MM.1S (cell line): Measurements from ENCODE around the gene SETBP1.

Source experiments
- DNase-seq: peaks from one replicate; pipeline ENCODE4 v3.0.0-alpha.2; 2015
- H2AFZ ChIP-seq: fragments of 300-600 bp; sonication (generic); 2 replicates; pipeline ENCODE4 v1.6.0; 2016; ENCODE audit warnings: antibody characterized with exemption, low read length
- H3F3A ChIP-seq: fragments of 300-600 bp; sonication (generic); 2 replicates; pipeline ENCODE4 v1.6.1; 2016; ENCODE audit warnings: mild to moderate bottlenecking, antibody characterized with exemption, low read length, moderate library complexity, mixed read lengths; ENCODE audit not compliant: insufficient read depth
- H3K27ac ChIP-seq: fragments of 300-600 bp; sonication (generic); 2 replicates; pipeline ENCODE4 v1.5.1; 2016; ENCODE audit warnings: mild to moderate bottlenecking, low read length
- H3K27me3 ChIP-seq: fragments of 300-600 bp; sonication (generic); replicated peaks from 2 replicates; pipeline ENCODE4 v1.6.0; 2016; ENCODE audit warnings: low read length; ENCODE audit not compliant: insufficient read depth
- H3K36me3 ChIP-seq: fragments of 300-600 bp; sonication (generic); replicated peaks from 2 replicates; pipeline ENCODE4 v1.6.1; 2016; ENCODE audit warnings: mild to moderate bottlenecking, low read length, mixed read lengths; ENCODE audit not compliant: insufficient read depth
- H3K4me1 ChIP-seq: fragments of 300-600 bp; sonication (generic); 2 replicates; pipeline ENCODE4 v1.6.1; 2016; ENCODE audit warnings: low read length, mixed read lengths
- H3K4me2 ChIP-seq: fragments of 300-600 bp; sonication (generic); 2 replicates; pipeline ENCODE4 v1.6.0; 2016; ENCODE audit warnings: low read depth, low read length
- H3K4me3 ChIP-seq: fragments of 300-600 bp; sonication (generic); 2 replicates; pipeline ENCODE4 v1.5.1; 2016; ENCODE audit warnings: low read length, mixed read lengths
- H3K79me2 ChIP-seq: fragments of 300-600 bp; sonication (generic); 2 replicates; pipeline ENCODE4 v1.6.1; 2016; ENCODE audit warnings: mixed run types, low read length, mixed read lengths
- H3K9ac ChIP-seq: fragments of 300-600 bp; sonication (generic); 2 replicates; pipeline ENCODE4 v1.6.1; 2016; ENCODE audit warnings: low read length, mixed read lengths
- H3K9me2 ChIP-seq: fragments of 300-600 bp; sonication (generic); replicated peaks from 2 replicates; pipeline ENCODE4 v1.6.1; 2016; ENCODE audit warnings: mild to moderate bottlenecking, low read length, mixed read lengths; ENCODE audit not compliant: insufficient read depth
- H3K9me3 ChIP-seq: fragments of 300-600 bp; sonication (generic); replicated peaks from 2 replicates; pipeline ENCODE4 v1.6.1; 2016; ENCODE audit warnings: mild to moderate bottlenecking, low read length, mixed read lengths; ENCODE audit not compliant: insufficient read depth
- H4K20me1 ChIP-seq: fragments of 300-600 bp; sonication (generic); 2 replicates; pipeline ENCODE4 v1.6.1; 2016; ENCODE audit warnings: mild to moderate bottlenecking, low read length, moderate library complexity, mixed read lengths; ENCODE audit not compliant: insufficient read depth
- EZH2 ChIP-seq: fragments of 300-600 bp; sonication (generic); optimal IDR thresholded peaks from 2 replicates; pipeline ENCODE3; 2017; ENCODE audit warnings: low read depth, mild to moderate bottlenecking, antibody characterized with exemption, low read length, mixed read lengths
- EZH2phosphoT487 ChIP-seq: fragments of 300-600 bp; sonication (generic); IDR thresholded peaks from 2 replicates; pipeline ENCODE4 v1.6.1; 2018; ENCODE audit warnings: antibody characterized with exemption, low read length
- TF ChIP-seq, protein P1 (sequence below): fragments of 300-600 bp; sonication (generic); IDR thresholded peaks from 2 replicates; pipeline ENCODE4 v1.5.1; 2016; ENCODE audit warnings: antibody characterized with exemption, low read length, mixed read lengths

The SETBP1 gene

DNA sequence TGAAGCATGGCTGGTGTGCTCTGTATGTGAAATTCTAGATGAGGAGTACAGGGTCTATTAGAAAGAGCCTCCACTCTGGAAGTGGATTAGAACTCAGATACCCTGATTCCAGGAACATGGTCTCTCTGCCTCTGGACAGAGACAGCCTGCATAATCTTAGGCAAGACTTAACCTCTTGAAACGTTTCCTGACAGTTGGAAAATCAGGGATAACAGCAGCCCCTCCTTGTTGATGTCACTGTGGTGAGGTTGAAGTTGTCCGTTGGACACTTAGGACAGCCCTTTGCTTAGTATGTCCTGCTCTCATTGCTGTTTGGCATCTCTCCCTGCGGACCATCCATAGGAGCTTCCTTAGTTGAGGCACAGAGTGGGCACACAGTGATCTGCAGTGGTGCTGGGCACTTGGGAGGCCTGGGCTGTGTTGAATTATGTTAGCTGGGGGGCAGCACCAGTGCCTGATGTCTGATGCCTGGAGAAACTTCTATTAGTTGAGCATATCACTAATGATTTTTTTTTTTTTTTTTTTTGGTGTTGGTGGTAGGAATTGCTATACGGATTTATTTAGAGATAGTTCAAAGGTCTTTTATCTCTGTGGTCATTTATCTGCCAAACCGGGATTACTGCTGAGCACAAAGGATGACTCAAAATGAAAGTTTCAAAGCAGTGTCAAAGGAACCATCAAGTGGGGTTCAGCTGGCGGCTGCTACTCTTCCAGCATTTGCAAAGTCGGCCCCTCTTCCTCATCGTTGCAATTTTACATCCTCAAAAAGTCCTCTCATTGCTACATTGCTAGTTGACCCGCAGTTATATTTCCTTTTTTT, 28.8 kb downstream of the SETBP1 start:
- Histone ChIP-seq H3K79me2 (peaks cover 80% of the 10 kb centered on the region), H4K20me1 (no peaks in the 10 kb centered on the region), H3K36me3 (peaks cover 7% of the 10 kb centered on the region; the same call in 1 of the 2 replicates), H3K27ac (peak overlapping the region; percentile 96), H3K9ac (peak overlapping the region; percentile 69), H3K27me3 (no peaks in the 10 kb centered on the region), H2AFZ (no peak overlapping the region), H3K4me3 (peak overlapping the region; percentile 23; the same call in 1 of the 2 replicates), H3K4me2 (peak overlapping the region; percentile 61), H3F3A (peaks cover 41% of the 10 kb centered on the region), H3K9me2 (no peaks in the 10 kb centered on the region), H3K4me1 (peaks cover 78% of the 10 kb centered on the region), H3K9me3 (no peaks in the 10 kb centered on the region)
- TF ChIP-seq, protein P1, sequence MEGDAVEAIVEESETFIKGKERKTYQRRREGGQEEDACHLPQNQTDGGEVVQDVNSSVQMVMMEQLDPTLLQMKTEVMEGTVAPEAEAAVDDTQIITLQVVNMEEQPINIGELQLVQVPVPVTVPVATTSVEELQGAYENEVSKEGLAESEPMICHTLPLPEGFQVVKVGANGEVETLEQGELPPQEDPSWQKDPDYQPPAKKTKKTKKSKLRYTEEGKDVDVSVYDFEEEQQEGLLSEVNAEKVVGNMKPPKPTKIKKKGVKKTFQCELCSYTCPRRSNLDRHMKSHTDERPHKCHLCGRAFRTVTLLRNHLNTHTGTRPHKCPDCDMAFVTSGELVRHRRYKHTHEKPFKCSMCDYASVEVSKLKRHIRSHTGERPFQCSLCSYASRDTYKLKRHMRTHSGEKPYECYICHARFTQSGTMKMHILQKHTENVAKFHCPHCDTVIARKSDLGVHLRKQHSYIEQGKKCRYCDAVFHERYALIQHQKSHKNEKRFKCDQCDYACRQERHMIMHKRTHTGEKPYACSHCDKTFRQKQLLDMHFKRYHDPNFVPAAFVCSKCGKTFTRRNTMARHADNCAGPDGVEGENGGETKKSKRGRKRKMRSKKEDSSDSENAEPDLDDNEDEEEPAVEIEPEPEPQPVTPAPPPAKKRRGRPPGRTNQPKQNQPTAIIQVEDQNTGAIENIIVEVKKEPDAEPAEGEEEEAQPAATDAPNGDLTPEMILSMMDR: no peak
- TF ChIP-seq EZH2 (no peak), EZH2phosphoT487 (no peak)
- peak; percentile 92 for DNase-seq

DNA sequence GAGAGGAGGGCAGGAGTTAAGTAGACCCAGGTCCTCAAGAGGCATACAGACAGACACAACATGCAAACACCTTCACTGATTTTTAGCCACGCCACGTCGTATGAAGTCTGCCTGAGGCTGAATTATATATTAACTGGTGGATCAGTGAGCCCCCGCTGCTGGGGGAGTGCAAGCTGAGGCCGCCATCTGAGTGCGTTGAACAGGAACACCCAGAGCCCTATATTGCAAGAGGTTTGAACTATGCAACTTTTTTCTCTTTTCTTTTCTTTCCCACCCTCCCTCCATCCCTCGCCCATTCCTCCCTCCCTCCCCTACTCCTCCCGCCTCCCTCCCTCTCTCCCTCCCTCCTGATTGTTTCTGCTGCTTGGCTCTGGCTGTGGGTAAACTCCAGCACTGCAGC, 30.2 kb downstream of the SETBP1 start:
- H3K27ac ChIP-seq: peak overlapping the region; percentile 96; the same call in 1 of the 2 replicates
- H3K9ac ChIP-seq: no peak overlapping the region
- no peaks in the 10 kb centered on the region for H4K20me1 ChIP-seq
- 0 out of 2 replicates have a peak, but pooled peaks cover 2% of the 10 kb centered on the region for H3K36me3 ChIP-seq
- no peak for DNase-seq
- H3K9me2 ChIP-seq: no peaks in the 10 kb centered on the region
- no peaks in the 10 kb centered on the region for H3K27me3 ChIP-seq
- TF ChIP-seq EZH2 (no peak), EZH2phosphoT487 (no peak)
- TF ChIP-seq, protein P1: no peak
- peaks cover 50% of the 10 kb centered on the region for H3F3A ChIP-seq
- no peak overlapping the region for H3K4me3 ChIP-seq
- no peaks in the 10 kb centered on the region for H3K9me3 ChIP-seq
- H3K4me2 ChIP-seq: no peak overlapping the region
- peaks cover 76% of the 10 kb centered on the region for H3K79me2 ChIP-seq
- no peak overlapping the region for H2AFZ ChIP-seq
- H3K4me1 ChIP-seq: peaks cover 88% of the 10 kb centered on the region

DNA sequence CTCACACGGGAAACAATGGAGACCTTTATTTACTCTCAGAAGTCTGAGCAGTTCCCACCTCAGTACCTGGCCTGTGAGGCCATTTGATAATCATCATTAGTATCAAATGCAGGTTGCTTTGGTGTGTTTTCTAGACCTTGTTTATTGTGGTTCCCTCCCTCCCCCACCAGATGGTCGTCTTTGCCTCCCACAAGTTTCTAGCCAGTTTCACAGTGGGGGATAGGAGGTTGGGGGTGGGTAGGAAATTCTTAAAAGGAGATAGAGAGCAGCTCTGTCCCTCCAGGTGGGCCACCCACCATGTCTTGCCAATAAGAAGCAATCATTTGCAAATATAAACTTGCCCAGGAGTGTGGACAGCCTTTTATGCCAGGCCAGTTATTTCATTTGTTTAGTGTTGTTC, 31.3 kb downstream of the SETBP1 start:
- no peak for TF ChIP-seq EZH2
- H3K4me1 ChIP-seq: peaks cover 93% of the 10 kb centered on the region
- H4K20me1 ChIP-seq: no peaks in the 10 kb centered on the region
- H3K4me2 ChIP-seq: peak overlapping the region; percentile 37; the same call in 1 of the 2 replicates
- H2AFZ ChIP-seq: no peak overlapping the region
- peaks cover 79% of the 10 kb centered on the region for H3K79me2 ChIP-seq
- H3K36me3 ChIP-seq: 0 out of 2 replicates have a peak, but pooled peaks cover 2% of the 10 kb centered on the region
- DNase-seq: peak; percentile 65
- H3K9ac ChIP-seq: peak overlapping the region; percentile 39; the same call in 1 of the 2 replicates
- H3K9me3 ChIP-seq: no peaks in the 10 kb centered on the region
- no peaks in the 10 kb centered on the region for H3K27me3 ChIP-seq
- no peaks in the 10 kb centered on the region for H3K9me2 ChIP-seq
- no peak overlapping the region for H3K4me3 ChIP-seq
- peak overlapping the region; percentile 96 for H3K27ac ChIP-seq
- peaks cover 50% of the 10 kb centered on the region for H3F3A ChIP-seq

DNA sequence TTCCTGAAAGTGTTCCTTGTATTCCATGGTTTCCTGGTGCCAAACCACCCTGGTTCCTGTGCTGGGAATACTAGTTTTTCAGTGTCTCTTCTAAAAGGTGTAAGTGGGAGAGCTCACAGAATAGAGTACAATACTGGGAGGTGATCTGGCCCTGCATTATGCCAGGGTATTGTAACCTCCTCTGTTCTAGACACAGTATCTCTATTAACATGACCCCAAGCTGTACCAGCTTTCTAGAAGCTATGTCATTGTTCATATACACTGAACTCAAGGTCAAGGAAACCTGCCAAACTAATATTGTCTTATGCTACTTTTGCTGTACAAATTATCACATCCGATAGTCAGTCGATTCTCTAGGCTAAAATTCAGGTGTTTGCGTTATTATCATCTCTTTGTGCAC, 32.7 kb downstream of the SETBP1 start:
- TF ChIP-seq, protein P1: no peak
- TF ChIP-seq EZH2 (no peak), EZH2phosphoT487 (no peak)
- no peak for DNase-seq
- Histone ChIP-seq H3K4me3 (no peak overlapping the region), H3K9ac (no peak overlapping the region), H3K4me1 (peaks cover 93% of the 10 kb centered on the region), H3K9me2 (no peaks in the 10 kb centered on the region), H3K27me3 (no peaks in the 10 kb centered on the region), H3K27ac (peak overlapping the region; percentile 93), H2AFZ (no peak overlapping the region), H3K79me2 (peaks cover 79% of the 10 kb centered on the region), H3F3A (peaks cover 50% of the 10 kb centered on the region), H3K36me3 (0 out of 2 replicates have a peak, but pooled peaks cover 2% of the 10 kb centered on the region), H3K9me3 (no peaks in the 10 kb centered on the region), H4K20me1 (no peaks in the 10 kb centered on the region), H3K4me2 (no peak overlapping the region)
